Ascending aorta (tissue), 2 donors: ENCODE measurements around the gene HHAT. TPM values are rescaled to one million over a fixed set of nuclear protein-coding genes. Genes with fewer than 3 reads are reported as not detected.

Experiments used
- DNase-seq, 2 donors: peaks; one replicate each; pipeline ENCODE4 v3.0.0-alpha.2; 2019; ENCODE audit warnings: low spot score in 2 of 2
- H3K27ac ChIP-seq, 2 donors: fragments of 200-600 bp; sonication (generic); one replicate each; pipeline ENCODE4 v1.5.1; 2016 to 2017; ENCODE audit warnings: mild to moderate bottlenecking in 1 of 2
- H3K27me3 ChIP-seq: fragments of 200-600 bp; sonication (generic); one replicate; pipeline ENCODE4 v1.5.1; 2017
- H3K36me3 ChIP-seq, 2 donors: fragments of 200-600 bp; sonication (generic); one replicate each; pipeline ENCODE4 v1.5.1; 2016
- H3K4me1 ChIP-seq, 2 donors: fragments of 200-600 bp; sonication (generic); one replicate each; pipeline ENCODE4 v1.5.1; 2016 to 2017; ENCODE audit warnings: mild to moderate bottlenecking in 1 of 2
- H3K4me3 ChIP-seq, 2 donors: fragments of 200-600 bp; sonication (generic); one replicate each; pipeline ENCODE4 v1.5.1; 2016 to 2017; ENCODE audit warnings: mild to moderate bottlenecking in 1 of 2
- H3K9me3 ChIP-seq, 2 donors: fragments of 200-600 bp; sonication (generic); one replicate each; pipeline ENCODE4 v1.5.1; 2016
- intact Hi-C: fragments of 100-400 bp; cut with DNase I; formaldehyde crosslinking; loops from one replicate; pipeline ENCODE4 v1.15.1; 2023
- total RNA-seq: library from RNA; depleted of rRNA; stranded (reverse); fragments of >200 nt; gene quantifications from one replicate; pipeline ENCODE4 v1.1.0, GENCODE V29; 2016
- TF ChIP-seq, protein P1 (sequence below), 3 experiments: fragments of 200-600 bp in 2 of 3; fragments of 450-650 bp in 1 of 3; sonication (generic) in 2 of 3; IDR thresholded peaks; one replicate each; pipeline ENCODE4 v1.5.1; 2016 to 2019; ENCODE audit warnings: antibody characterized with exemption in 3 of 3, mild to moderate bottlenecking in 1 of 3, moderate library complexity in 1 of 3

Gene HHAT
- total RNA-seq, 1 donor from 2014 or later, result 1.2 TPM

DNA sequence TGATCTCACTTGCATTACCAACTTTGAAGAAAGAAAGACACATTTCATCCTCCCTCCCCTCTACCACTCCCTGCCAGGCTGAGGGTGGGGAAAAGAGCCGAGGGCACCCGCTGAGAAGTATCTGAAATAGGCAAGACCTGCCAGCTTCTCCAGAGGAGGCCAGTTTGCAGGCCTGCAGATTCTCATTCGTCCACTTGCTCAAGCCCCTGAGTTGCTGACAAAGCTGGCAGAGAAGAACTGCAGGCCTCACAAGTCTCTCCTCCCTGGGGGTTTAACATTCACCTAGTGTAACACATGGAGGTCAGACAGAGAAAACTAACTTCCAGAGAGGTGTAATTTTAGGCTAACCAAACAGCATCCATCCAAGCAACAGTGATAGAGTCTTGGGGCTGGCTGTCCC, 376.4 kb downstream of the HHAT start:
- no peaks in the 10 kb centered on the region for H3K36me3 ChIP-seq
- no peak for DNase-seq
- TF ChIP-seq, protein P1, sequence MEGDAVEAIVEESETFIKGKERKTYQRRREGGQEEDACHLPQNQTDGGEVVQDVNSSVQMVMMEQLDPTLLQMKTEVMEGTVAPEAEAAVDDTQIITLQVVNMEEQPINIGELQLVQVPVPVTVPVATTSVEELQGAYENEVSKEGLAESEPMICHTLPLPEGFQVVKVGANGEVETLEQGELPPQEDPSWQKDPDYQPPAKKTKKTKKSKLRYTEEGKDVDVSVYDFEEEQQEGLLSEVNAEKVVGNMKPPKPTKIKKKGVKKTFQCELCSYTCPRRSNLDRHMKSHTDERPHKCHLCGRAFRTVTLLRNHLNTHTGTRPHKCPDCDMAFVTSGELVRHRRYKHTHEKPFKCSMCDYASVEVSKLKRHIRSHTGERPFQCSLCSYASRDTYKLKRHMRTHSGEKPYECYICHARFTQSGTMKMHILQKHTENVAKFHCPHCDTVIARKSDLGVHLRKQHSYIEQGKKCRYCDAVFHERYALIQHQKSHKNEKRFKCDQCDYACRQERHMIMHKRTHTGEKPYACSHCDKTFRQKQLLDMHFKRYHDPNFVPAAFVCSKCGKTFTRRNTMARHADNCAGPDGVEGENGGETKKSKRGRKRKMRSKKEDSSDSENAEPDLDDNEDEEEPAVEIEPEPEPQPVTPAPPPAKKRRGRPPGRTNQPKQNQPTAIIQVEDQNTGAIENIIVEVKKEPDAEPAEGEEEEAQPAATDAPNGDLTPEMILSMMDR (IDR thresholded peaks at IDR 0.05), result no peak
- intact Hi-C loops, result no loop called here
- H3K9me3 ChIP-seq, result no peaks in the 10 kb centered on the region
- H3K4me3 ChIP-seq, result no peak overlapping the region
- H3K27ac ChIP-seq, result no peak overlapping the region
- no peaks in the 10 kb centered on the region for H3K27me3 ChIP-seq
- H3K4me1 ChIP-seq, result no peaks in the 10 kb centered on the region

DNA sequence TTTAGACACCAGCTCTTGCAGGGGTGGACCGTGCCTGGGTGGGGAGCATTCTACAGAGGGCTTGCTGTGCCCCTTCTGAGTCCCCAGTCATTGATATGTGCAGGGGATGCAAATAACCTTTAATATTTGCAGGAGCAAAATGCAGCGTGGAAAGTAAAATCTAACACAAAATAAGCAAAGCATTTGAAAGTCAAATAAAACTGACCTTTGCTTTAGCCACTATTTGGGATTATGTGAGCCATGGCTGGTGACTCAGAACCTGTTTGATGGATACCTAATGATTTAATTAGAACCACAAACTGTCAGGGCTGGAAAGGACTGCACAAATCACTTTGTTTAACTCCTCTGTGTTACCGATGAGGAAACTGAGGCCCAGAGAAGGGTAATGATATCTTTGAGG, 377.5 kb downstream of the HHAT start:
- Histone ChIP-seq H3K4me3 (no peak overlapping the region), H3K4me1 (no peaks in the 10 kb centered on the region), H3K27me3 (no peaks in the 10 kb centered on the region), H3K36me3 (no peaks in the 10 kb centered on the region), H3K27ac (no peak overlapping the region), H3K9me3 (no peaks in the 10 kb centered on the region)
- DNase-seq, result no peak
- intact Hi-C loops, result no loop called here
- TF ChIP-seq, protein P1 (IDR thresholded peaks at IDR 0.05), result no peak

DNA sequence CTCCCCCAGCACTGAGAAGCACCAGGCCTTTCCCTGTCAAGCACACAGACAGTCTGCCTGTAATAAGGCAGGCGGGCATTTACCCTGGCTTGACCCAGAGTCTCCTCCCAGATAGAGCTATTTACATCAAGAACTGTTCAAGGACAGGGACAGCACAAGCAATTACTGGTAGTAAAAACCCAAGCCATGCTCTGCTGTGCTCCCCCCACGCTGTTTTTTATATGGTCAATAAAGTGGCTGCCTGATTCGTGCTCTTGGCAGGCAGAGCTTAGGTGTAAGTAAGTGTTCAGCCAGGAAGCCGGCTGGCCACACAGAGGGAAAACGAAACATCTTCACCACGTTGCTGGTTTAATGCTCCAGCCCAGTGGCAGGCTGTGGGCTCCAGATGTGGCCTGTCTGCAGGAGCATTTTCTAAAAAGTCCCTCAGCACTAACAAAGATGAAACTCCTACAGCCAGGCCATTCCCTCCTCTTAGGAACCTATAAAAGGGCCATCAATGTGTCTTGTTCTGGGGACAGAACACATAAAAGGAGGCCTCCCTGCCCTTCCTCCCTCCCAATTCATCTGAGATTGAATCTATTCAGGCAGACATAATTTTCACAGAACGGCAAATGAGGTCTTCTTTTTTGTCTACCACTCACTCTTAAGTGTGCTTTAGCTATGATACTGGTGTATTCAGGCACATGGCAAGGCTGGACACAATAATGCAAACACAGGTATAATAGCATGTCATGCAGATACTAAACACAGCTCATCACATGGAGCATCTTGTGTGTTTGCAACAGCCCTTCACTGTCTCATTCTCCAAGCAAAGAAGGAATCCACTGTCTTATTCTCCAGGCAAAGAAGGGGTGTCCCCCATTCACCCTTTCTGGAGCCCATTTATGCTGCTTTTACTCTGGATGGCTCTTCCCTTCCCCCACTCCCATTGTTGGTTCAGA, 378.9 kb downstream of the HHAT start:
- Histone ChIP-seq H3K27me3 (no peaks in the 10 kb centered on the region), H3K36me3 (no peaks in the 10 kb centered on the region), H3K4me3 (no peak overlapping the region), H3K27ac (no peak overlapping the region), H3K4me1 (no peaks in the 10 kb centered on the region), H3K9me3 (no peaks in the 10 kb centered on the region)
- TF ChIP-seq, protein P1 (IDR thresholded peaks at IDR 0.05), result no peak
- intact Hi-C loops, result no loop called here
- DNase-seq, result no peak

DNA sequence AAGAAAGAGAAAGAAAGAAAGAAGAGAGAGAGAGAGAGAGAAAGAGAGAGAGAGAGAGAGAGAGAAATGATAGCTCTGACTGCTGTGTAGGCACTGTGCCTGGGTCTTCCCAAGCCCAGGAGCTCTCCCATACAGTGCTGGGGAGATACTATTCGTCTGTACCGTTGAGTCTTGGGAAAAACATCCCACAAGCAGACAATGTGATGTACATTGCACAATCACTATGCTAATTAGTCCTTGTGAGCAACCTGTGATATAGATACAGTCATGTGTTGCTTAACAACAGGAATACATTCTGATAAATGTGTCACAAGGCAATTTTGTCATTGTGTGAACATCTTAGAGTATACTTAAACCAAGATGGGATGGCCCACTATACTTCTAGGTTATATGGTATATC, 381.0 kb downstream of the HHAT start:
- TF ChIP-seq, protein P1 (IDR thresholded peaks at IDR 0.05), result no peak
- no peak overlapping the region for H3K4me3 ChIP-seq
- intact Hi-C loops, result no loop called here
- H3K4me1 ChIP-seq, result no peaks in the 10 kb centered on the region
- H3K27ac ChIP-seq, result no peak overlapping the region
- no peaks in the 10 kb centered on the region for H3K36me3 ChIP-seq
- DNase-seq, result no peak
- no peaks in the 10 kb centered on the region for H3K27me3 ChIP-seq
- H3K9me3 ChIP-seq, result no peaks in the 10 kb centered on the region

DNA sequence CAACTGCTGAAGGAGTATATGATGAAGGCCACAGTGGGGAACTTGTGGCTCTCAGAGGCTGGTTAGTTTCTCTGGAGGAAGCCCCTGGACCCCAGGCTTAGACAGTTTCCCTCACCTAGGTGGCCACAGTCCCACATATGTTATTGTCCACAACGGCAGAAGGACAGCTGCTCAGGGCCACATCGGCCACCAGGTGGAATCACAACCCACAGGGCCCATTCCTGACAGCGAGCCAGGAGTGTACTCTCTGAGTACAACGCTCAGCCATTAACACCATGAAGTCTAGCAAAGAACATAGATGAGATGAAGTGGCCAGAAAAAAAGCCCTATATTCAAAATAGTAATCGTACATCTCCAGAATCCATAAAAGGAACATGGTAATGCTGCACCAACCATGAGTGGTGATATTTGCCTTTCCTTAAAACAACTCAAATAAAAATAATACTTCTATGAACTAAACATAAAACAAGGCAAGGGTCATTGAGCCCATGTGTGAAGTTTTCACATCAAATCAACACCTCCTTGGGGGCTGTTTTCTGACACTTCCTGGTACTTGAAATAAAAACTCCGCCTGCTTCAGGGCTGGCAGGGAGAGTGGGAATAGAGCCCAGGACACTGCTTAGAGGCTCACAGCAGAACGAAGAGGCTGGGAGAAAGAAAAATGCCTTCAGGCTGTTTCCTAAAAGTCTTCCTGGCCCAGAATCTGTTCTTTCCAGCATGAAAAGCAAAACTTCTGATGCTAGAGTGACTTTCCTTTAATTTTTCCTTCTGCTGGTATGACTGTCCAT, 383.3 kb downstream of the HHAT start:
- H3K9me3 ChIP-seq, result no peaks in the 10 kb centered on the region
- TF ChIP-seq, protein P1 (IDR thresholded peaks at IDR 0.05), result no peak
- H3K27ac ChIP-seq, result no peak overlapping the region
- H3K4me1 ChIP-seq, result no peaks in the 10 kb centered on the region
- no peaks in the 10 kb centered on the region for H3K27me3 ChIP-seq
- intact Hi-C loops, result no loop called here
- no peak overlapping the region for H3K4me3 ChIP-seq
- H3K36me3 ChIP-seq, result no peaks in the 10 kb centered on the region
- DNase-seq, result no peak
